ENCODE results near the gene MUC5B.

GRCh38 chr11:1270476-1270875, 47.6 kb downstream of the MUC5B start:
- TF ChIP-seq CTCF (IDR thresholded peaks at IDR 0.05; ENCODE audit: insufficient read depth, low read length) (no peak), POLR2AphosphoS5 (IDR thresholded peaks at IDR 0.05; ENCODE audit: low read depth) (no peak), REST (IDR thresholded peaks at IDR 0.05; ENCODE audit: insufficient replicate concordance, low read depth) (no peak), GABPA (IDR thresholded peaks at IDR 0.05; ENCODE audit: low read depth) (no peak), SPI1 (IDR thresholded peaks at IDR 0.05; ENCODE audit: borderline replicate concordance, low read depth) (no peak)
